Bronchial epithelial cell (primary cell): ENCODE data around the gene PTGFRN. TPM values are rescaled to one million over a fixed set of nuclear protein-coding genes. Genes with fewer than 3 reads are reported as not detected.

Experiments used
- DNase-seq: peaks from one replicate; pipeline ENCODE4 v3.0.0-alpha.2; 2010; ENCODE audit warnings: low read depth
- FAIRE-seq: peaks from 2 replicates; lab custom pipeline; 2011; peaks lifted over from hg19 to GRCh38; lab: Jason Lieb, UNC
- H3K27me3 ChIP-seq: 2 replicates; pipeline ENCODE4 v1.5.1; 2011; ENCODE audit warnings: low read length; ENCODE audit not compliant: control insufficient read depth, insufficient read depth
- H3K36me3 ChIP-seq: 2 replicates; pipeline ENCODE4 v1.5.1; 2011; ENCODE audit warnings: low read length; ENCODE audit not compliant: control insufficient read depth, insufficient read depth
- H3K4me3 ChIP-seq: 2 replicates; pipeline ENCODE4 v1.5.1; 2011; ENCODE audit warnings: mild to moderate bottlenecking, low read depth, low read length, control low read depth
- CTCF ChIP-seq: IDR thresholded peaks from 2 replicates; pipeline ENCODE4 v1.5.1; 2011; ENCODE audit warnings: mild to moderate bottlenecking, moderate library complexity, low read length, control low read depth, inconsistent platforms; ENCODE audit not compliant: insufficient read depth, severe bottlenecking
- total RNA-seq: library from RNA; depleted of rRNA; stranded (reverse); fragments of >200 nt; gene quantifications from 2 replicates; pipeline ENCODE4 v1.2.1, GENCODE V29; 2014

The PTGFRN gene
- total RNA-seq, 1 donor from 2014 or later: 89.2 TPM

GRCh38 chr1:117020526-117021156, 110.9 kb downstream of the PTGFRN start:
- Histone ChIP-seq H3K27me3 (no peaks in the 10 kb centered on the region), H3K4me3 (no peak overlapping the region), H3K36me3 (no peaks in the 10 kb centered on the region)
- DNase-seq (no peak), FAIRE-seq (no peak)
- TF ChIP-seq CTCF: no peak

GRCh38 chr1:117022114-117022513, 112.4 kb downstream of the PTGFRN start:
- Histone ChIP-seq H3K4me3 (no peak overlapping the region), H3K36me3 (no peaks in the 10 kb centered on the region), H3K27me3 (no peaks in the 10 kb centered on the region)
- TF ChIP-seq CTCF: no peak
- FAIRE-seq: no peak
- no peak for DNase-seq

GRCh38 chr1:117025568-117025967, 115.9 kb downstream of the PTGFRN start:
- DNase-seq: no peak
- H3K27me3 ChIP-seq: no peaks in the 10 kb centered on the region
- no peak overlapping the region for H3K4me3 ChIP-seq
- no peaks in the 10 kb centered on the region for H3K36me3 ChIP-seq
- TF ChIP-seq CTCF: no peak
- no peak for FAIRE-seq

DNA sequence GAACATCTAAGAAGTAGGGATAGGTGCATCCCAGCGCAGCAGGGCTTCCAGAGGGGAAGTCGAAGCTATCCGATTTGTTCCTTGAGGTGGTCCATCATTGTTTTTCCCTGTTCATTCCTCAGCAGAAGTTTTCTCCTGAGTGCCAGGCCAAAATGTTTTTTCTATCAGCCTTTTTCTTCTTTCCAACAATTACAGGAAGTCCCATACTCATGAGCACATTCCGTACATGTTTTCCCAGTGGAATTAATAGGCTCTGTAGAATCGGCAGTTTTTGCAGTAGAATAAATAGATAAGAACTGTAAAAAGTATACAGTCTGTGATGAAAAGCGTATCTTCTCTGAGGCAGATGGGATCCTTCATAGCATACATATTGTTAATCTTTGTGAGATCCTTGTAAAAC, 116.6 kb downstream of the PTGFRN start:
- Histone ChIP-seq H3K4me3 (no peak overlapping the region), H3K36me3 (no peaks in the 10 kb centered on the region), H3K27me3 (no peaks in the 10 kb centered on the region)
- DNase-seq (no peak), FAIRE-seq (no peak)
- TF ChIP-seq CTCF: no peak

- TF ChIP-seq CTCF: no peak
- DNase-seq (no peak), FAIRE-seq (no peak)
- Histone ChIP-seq H3K4me3 (no peak overlapping the region), H3K27me3 (no peaks in the 10 kb centered on the region), H3K36me3 (no peaks in the 10 kb centered on the region)
These were observed 120.0 kb downstream of the PTGFRN start for GRCh38 chr1:117029685-117030084.
